Activated T-cell treated with anti-CD3 and anti-CD28 coated beads for 24 hours (primary cell): ENCODE measurements around the gene SERAC1.
"Not testable (repeated sequence)": the region's sequence is repeated elsewhere in the genome, so short reads cannot be mapped to it uniquely, and the experiment has no call there.

ENCODE experiments used
- DNase-seq: peaks from one replicate; pipeline ENCODE4 v3.0.0-alpha.2; 2020; ENCODE audit warnings: low read depth

The SERAC1 gene

DNA sequence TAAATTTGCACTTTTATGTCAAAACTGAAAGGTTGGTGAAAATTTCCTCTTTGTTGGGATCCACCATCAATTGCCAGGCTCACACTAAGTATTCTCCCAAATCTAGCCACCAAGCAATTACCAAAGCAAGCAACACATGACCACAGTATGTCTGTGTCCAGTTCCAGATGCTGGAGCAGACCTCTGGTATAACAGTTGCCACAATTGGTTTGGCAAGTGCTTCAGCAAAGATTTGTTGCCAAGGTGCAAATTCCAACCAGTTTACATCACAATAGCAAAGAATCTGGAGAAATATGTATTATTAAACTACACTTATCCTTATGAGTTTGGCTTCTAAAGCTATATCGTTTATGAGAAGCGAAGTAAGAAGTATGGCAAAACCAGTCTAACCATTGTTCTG lies 6.5 kb upstream of the SERAC1 start:
- no peak for DNase-seq

DNA sequence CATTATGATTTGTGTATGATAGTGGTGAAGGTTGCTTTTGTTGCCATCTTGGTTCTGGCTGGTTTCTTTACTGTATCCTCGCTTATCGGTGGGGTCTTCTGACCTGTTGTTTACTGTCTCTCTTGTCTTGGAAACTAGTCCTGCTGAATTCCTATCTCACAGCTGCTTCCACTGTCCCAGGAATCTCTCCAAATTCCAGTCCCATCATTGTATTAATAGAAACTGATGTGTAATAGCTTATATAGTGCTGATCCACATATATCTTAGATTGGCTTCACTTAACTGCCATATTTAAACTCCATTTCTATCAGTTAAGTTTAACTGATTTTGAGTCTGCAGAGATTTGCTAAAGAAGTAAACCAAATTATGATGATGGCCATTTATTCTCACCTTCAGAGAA lies 6.0 kb upstream of the SERAC1 start:
- no peak for DNase-seq

DNA sequence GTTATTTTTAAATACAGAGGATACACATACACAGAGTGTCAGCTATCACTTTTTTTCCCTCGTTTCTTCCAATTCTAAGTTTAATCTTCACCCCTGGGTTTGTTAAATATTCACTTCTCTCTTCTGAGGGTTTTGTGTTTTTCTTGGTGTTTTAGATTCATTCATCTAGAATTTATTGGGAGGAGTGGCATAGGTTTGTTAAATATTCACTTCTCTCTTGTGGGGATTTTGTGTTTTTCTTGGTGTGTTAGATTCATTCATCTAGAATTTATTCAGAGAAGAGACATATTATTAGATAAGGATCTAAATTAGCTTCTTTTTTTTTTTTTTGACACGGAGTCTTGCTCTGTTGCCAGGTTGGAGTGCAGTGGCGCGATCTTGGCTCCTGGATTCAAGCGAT lies 3.9 kb upstream of the SERAC1 start:
- no peak for DNase-seq

DNA sequence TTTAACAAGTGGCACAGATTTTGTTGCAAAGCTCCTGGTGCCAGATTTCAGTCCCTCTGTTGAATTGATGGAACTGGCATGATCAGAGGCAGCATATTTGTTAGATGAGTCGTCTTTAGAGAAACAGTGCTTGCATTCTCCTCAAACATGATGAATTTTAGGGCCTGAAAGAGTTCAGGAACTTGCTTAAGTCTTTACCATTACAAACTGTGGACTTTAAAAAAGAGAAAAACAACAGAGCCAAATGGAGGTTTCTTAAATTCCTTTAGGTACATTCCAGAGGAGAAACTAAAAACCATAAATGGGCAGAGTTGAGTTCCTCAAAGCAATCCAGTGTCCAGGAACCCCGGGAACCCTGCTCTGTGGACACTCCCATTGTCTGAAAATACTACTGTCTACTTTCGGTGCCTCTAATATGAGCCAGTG lies 2.6 kb upstream of the SERAC1 start:
- no peak for DNase-seq

DNA sequence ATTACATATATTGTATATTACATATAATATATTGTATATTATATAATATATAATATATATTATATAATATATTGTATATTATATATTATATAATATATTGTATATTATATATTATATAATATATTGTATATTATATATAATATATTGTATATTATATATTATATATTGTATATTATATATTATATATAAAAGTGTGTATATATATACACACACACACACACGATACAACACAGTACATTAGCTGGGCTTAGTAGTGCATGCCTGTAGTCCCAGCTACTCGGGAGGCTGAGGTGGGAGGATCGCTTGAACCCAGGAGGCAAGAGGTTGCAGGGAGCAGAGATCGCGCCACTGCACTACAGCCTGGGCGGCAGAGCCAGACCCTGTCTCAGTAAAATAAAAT lies 1.6 kb upstream of the SERAC1 start:
- DNase-seq, result not testable (repeated sequence)

DNA sequence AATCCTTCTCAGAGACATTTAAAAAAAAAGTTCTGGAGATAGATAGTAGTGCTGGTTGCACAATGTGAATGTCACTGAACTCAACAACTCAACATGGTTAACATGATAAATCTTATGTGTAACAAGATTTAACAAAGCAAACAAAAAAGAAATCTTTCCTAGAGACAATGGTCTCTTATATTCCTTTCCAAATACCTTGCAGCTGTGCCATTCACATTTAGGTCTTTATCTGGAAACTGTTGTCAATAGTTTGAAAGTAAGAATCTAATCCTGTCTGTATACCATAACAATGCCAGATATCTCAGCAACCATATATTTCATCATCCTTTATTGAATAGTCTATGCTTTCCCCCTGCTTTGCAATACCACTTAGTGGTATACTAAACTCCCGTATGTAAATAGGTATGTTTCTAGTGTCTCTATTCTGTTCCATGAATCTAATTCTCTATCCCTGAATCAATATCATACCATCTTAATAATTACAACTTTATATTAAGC lies 2.1 kb downstream of the SERAC1 start:
- DNase-seq, result no peak

DNA sequence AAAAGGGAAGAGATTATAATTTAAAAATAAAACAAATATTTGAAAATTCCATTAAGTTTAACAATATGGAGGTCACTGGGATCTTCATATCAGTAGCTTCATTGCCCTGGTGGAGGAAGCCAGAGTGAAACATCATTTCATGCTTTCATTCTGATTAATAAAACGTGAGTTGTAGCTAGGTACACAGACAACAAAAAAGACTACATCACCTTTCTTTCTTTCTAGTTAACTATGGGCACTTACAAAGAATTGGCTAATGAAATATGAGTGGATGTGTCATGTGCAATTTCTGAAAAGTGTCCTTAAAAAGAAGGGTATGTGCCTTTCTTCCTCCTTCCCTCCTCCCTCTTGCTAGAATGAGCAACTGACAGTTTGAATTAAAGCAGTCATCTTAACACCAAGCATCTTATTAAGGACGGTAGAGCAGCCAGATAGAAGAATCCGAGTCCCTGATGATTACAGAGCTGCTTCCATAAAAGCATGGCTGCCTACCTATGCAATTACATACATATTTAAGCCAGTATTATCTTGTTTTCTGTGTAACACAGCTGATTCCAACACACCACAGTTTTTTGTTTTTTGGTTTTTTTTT lies 3.4 kb downstream of the SERAC1 start:
- no peak for DNase-seq

DNA sequence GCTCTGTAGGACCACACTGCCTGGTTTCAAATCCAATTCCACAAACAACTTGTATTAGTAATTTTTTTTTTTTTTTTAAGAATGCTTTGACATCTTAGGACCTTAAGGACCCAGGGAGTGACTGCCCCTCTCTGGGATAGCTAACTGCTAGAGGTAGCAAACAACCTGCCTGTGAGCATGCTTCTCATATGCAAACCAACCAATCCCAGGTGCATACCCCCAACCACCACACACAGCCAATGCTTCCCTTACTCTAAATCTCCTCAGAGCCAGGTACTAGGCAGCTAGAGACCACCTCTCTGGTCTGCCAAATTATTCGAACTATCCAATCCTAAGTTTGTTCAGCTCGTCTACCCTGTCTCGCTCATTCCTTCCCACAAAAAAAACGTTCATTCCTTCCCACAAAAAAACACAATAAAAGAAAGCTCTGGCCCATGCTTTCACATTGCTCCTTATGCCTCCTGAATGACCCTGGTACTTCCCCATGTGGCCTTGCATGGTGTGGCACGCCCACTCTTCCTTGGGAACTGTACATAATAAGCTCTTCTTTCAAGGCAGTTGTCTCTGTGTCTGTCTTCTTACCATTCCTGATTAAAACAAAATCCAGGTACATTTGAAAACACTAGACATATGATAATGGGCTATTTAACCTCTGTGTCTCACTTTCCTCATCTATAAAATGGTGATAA lies 6.4 kb downstream of the SERAC1 start:
- no peak for DNase-seq

DNA sequence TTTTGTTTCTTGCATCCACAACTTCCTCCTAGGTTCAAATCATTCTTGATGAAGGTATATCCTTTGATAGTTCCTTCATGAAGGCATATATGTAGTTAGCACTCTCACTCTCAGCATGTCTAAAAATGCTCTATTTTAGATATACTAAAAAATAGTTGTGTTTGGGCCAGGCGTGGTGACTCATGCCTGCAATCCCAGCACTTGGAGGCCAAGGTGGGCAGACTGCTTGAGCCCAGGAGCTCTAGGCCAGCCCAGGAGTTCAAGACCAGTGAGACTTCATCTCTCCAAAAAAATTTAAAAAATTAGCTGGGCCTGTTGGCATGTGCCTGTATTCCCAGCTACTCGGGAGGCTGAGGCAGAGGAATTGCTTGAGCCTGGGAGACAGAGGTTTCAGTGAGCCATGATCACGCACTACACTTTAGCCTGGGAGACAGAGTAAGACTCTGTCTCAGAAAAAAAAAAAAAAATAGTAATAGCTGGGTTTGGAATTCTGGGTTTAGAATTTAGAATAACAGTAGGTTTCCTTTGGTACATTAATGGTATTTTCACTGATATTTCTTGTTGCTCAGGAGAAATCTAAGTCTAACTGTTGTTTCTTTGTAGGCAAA lies 7.0 kb downstream of the SERAC1 start:
- DNase-seq, result no peak

DNA sequence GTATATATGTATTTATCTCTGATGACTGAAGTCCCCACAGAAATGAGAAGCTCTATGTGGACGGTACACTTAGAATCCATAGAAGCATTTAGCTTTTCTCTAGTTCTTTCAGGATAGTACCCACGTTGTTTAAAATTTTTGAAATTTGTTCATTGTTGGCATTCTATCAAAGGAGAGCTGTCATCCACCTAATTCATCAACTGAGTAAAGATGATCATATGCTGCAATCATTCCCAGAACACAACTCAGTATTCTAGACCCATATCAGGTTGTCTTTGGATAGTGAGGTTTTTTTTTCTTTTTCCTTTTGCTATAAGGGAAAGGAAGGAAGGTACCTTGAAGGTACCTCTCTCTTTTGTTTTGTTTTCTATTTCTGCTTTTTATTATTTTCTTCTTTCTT lies 9.3 kb downstream of the SERAC1 start:
- no peak for DNase-seq

DNA sequence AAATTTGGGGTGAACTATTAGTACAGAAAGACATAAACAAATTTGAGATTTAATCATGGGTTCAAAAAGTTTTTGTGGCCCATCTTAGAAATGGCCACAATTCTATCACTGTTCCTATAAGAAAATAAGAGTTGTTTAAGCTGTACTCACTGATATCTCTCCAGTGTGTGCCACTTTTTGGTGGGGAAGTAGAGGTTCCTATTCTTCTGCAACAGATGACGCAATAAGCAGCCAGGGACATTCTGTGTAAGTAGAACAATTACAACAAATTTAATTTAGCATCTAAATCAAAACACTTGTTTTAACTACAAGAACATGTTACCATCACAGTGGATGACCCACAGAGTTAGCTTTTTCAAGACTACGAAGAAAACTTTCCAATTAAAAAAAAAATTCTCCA lies 9.9 kb downstream of the SERAC1 start:
- no peak for DNase-seq

DNA sequence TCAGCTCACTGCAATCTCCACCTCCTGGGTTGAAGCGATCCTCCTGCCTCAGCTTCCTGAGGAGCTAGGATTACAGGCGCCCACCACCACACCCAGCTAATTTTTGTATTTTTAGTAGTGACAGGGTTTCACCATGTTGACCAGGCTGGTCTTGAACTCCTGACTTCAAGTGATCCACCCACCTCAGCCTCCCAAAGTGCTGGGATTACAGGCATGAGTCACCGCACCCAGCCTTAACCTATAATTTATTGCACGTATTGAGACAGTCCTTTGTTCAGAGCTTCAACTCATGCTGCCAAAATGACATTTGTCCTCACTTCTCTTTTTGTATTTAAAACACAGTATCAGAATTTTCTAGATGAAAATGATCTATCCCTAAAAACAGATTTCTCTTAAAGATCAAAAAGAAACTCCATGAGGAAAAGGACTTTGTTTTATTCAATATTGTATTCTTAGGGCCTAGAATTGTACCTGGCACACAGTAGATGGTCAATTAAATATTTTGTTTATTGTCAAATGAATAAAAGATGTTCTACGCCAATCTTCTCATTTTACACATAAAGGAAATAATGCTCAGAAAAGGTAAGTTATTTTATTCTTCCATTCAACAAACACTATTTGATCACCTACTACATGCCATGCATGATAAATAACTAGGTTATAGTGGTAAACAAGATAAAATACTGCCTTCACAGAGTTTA lies 10.8 kb downstream of the SERAC1 start:
- no peak for DNase-seq

DNA sequence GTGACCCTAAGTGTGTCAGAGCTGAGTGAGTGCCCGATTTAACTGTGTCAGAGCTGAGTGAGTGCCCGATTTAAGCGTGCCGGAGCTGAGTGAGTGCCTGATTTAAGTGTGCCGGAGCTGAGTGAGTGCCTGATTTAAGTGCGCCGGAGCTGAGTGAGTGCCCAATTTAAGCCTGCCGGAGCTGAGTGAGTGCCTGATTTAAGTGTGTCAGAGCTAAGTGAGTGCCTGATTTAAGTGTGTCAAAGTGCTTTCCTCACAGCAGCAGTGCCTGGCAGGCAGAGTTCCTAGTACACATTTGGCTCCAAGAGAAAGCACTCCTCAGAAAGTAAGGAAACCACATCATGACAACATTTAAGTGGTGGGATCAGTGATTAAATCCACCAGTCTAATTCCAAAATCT lies 13.2 kb downstream of the SERAC1 start:
- no peak for DNase-seq

DNA sequence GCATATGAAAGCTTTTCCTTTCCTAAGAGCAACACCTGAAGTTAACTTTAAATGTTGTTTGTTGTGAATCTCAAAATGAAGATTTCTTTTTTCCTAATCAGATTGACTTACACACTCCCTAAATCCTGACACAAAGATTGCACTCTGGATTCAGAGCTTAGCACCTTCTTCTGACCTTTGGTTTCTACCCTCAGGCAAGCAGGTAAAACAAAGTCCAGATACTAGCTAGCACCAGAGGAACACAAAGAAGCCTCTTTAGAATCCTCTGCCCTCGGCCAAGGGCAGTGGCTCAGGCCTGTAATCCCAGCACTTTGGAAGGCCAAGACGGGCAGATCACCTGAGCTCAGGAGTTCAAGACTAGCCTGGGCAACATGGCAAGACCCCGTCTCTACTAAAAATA lies 14.5 kb downstream of the SERAC1 start:
- no peak for DNase-seq

DNA sequence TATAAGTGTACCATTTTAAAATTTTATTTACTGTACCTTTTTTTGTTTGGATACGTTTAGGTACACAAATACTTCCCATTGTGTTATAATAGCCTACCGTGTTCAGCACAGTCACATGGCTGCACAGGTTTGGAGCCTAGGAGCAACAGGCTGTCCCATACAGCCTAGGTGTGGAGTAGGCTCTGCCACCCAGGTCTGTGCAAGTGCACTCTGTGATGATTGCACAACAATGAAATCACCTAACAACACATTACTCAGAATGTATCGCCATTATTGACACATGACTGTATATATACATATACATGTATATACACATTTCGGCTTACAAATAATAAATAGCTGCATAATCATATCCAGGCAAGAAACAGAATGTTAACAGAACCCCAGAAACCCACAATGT lies 15.4 kb downstream of the SERAC1 start:
- no peak for DNase-seq

DNA sequence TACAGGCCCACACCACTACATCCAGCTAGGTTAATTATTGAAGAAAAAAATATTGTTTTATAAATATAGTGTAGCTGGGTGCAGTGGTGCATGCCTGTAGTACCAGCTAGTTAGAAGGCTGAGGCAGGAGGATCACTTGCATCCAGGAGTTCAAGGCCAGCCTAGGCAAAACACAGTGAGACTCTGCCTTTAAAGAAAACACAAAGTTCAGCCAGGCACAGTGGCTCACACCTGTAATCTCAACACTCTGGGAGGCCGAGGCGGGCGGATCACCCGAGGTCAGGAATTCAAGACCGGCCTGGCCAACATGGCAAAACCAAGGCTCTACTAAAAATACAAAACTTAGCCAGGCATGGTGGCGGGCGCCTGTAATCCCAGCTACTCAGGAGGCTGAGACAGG lies 16.0 kb downstream of the SERAC1 start:
- not testable (repeated sequence) for DNase-seq

DNA sequence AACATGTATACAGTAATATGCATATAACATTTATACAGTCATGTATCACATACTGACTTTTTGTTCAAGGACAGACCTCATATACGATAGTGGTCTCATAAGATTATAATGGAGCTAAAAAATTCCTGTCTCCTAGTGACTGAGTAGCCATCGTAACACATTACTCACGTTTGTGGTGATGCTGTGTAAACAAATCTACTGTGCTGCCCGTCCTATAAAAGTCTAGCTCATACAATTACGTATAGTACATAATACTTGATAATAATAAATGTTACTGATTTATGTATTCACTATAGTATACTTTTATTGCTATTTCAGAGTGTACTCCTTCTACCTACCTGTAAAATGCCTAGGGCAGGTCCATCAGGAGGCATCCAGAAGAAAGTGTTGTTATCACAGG lies 17.4 kb downstream of the SERAC1 start:
- DNase-seq, result no peak

DNA sequence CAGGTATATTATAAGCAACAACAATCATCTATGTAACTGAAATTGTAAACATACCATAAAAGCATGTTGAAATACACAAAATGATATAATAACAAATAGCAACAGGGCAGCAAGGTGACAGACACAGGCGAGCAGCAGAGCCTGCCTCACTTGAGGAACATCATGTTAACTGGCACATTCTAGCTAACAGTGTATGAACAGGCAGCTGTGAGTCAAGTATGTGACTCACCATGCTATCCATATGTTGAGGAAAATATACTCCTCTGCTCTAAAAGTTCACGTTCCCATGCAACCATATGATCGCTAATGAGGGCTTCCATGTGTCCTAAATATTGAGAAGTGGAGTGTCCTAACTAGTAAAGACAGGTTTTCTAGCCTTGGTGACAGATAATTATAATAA lies 18.4 kb downstream of the SERAC1 start:
- no peak for DNase-seq

DNA sequence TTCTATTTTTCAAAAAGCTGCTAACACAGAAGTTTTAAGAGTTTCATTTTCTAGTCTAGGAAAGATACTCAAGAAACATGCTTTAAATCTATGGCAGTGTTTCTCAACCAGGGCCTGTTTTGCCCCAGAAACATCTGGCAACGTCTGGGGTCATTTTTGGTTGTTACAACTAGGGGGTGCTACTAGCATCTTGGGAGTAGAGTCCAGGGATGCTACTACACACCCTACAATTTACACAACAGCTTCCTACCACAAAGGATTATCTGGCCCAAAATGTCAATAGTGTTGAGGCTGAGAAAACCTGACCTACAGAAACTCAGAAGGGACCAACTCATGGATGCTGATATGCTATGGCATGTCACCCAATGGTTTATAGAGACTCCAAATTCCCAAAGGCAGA lies 24.4 kb downstream of the SERAC1 start:
- DNase-seq, result no peak

DNA sequence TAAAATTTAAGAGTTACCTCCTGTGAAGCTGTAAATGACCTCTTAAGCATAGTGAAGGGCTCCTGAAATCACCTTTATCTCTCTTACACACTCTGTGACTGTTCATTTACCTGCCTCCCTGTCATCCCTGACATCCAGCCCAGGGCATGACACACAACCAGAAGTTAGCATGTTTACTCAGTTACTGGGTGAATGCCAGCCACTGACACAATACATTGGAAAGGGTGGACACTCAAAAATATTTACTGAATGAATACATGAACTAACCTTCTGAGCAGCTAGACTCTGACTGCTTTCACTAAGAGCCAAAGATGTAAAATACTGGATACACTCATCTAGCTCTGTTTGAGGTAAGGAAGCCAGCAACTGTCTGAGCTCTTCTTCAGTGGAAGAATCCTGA lies 25.3 kb downstream of the SERAC1 start:
- no peak for DNase-seq

DNA sequence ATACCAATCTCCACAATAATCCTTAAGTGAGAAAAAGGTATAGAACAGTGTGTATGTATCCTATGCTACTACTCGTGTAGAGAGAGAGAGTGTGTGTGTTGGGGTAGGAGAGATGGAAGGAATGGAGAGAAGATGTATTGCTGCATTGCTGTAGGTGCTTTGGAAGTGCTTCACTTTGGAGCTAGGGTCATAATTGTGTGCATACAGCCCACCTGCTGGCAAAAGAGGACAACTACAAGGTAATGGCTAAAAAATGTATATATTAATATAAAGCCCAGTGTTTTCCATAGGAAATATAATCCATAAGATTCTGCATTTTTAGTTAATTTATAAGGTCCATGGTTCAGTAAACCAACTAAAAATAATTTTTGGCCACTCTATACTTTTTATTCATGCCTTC lies 36.1 kb downstream of the SERAC1 start:
- DNase-seq, result no peak

DNA sequence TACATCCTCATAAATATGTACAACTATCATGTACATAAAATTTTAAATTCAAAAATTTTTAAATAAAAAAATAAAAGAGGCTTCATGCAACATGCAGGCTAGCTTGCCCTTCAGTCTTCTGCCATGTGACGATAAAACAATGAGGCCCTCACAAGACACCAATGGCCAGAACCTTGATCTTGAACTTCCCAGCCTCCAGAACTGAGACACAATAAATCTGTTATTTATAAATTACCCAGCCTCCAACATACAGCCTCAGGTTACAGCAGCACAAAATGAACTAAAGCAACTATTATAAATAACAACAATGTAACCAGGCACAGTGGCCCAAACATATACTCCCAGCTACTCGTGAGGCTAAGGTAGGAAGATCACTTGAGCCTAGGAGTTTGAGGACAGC lies 42.8 kb downstream of the SERAC1 start:
- no peak for DNase-seq

DNA sequence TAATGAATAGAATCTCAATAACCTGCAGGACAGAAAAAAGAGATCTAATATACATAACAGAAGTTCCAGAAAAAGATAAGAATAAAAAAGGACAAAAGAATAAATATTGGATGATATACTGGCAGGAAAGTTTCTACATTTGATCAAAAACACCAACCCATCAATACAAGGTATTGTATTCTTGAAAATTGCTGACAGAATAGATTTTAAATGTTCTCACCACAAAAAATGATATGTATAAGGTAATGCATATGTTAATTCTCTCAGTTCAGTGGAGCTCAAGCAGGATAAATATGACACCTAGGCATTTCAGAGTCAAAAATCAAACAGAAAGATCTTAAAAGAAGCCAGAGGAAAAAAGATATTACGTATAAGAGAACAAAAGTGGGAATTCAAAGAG lies 43.8 kb downstream of the SERAC1 start:
- no peak for DNase-seq
